Medulla oblongata (tissue), 1 donor: ENCODE data around the gene RELT.
A peak's percentile ranks its signal among the peaks of the same experiment; 100 is the strongest.

Experiments
- DNase-seq: peaks from one replicate; pipeline ENCODE4 v3.0.0-alpha.2; 2015; ENCODE audit errors: extremely low spot score

The RELT gene

GRCh38 chr11:73374151-73374550 lies 2.0 kb upstream of the RELT start:
- DNase-seq, result peak; percentile 43

GRCh38 chr11:73375830-73376159 lies 404 bp upstream of the RELT start:
- no peak for DNase-seq

GRCh38 chr11:73376803-73377629 lies 817 bp downstream of the RELT start:
- peak; percentile 56 for DNase-seq

GRCh38 chr11:73379189-73379880 lies 3.1 kb downstream of the RELT start:
- no peak for DNase-seq

GRCh38 chr11:73380331-73380730 lies 4.1 kb downstream of the RELT start:
- DNase-seq, result no peak

GRCh38 chr11:73380897-73381410 lies 4.8 kb downstream of the RELT start:
- DNase-seq, result no peak

- no peak for DNase-seq
These were observed 5.4 kb downstream of the RELT start for GRCh38 chr11:73381589-73381988.

- DNase-seq, result no peak
These were observed 6.0 kb downstream of the RELT start for GRCh38 chr11:73382183-73382582.

- no peak for DNase-seq
These were observed 6.5 kb downstream of the RELT start for GRCh38 chr11:73382747-73383146.

GRCh38 chr11:73383249-73384124 lies 7.3 kb downstream of the RELT start:
- peak; percentile 86 for DNase-seq

- no peak for DNase-seq
These were observed 7.9 kb downstream of the RELT start for GRCh38 chr11:73384125-73384441.

- DNase-seq, result no peak
These were observed 8.3 kb downstream of the RELT start for GRCh38 chr11:73384531-73384871.

- DNase-seq, result peak; percentile 75
These were observed 8.9 kb downstream of the RELT start for GRCh38 chr11:73384872-73385689.

- DNase-seq, result no peak
These were observed 9.8 kb downstream of the RELT start for GRCh38 chr11:73386016-73386415.

- no peak for DNase-seq
These were observed 10.3 kb downstream of the RELT start for GRCh38 chr11:73386546-73386945.

GRCh38 chr11:73387594-73388264 lies 11.5 kb downstream of the RELT start:
- DNase-seq, result no peak

GRCh38 chr11:73388265-73389133 lies 12.3 kb downstream of the RELT start:
- DNase-seq, result peak; percentile 37

GRCh38 chr11:73389134-73389525 lies 12.9 kb downstream of the RELT start:
- no peak for DNase-seq

- no peak for DNase-seq
These were observed 13.7 kb downstream of the RELT start for GRCh38 chr11:73389916-73390315.
